Measurements from ENCODE around the gene HDAC4. TPM values are rescaled to one million over a fixed set of nuclear protein-coding genes. Genes with fewer than 3 reads are reported as not detected.
A peak's percentile ranks its signal among the peaks of the same experiment; 100 is the strongest.

Gene HDAC4
- total and polyA plus RNA-seq, 2 donors (not counting 1 experiment from before 2014, with no cell fraction given), result 13.5 to 46.0 TPM

DNA sequence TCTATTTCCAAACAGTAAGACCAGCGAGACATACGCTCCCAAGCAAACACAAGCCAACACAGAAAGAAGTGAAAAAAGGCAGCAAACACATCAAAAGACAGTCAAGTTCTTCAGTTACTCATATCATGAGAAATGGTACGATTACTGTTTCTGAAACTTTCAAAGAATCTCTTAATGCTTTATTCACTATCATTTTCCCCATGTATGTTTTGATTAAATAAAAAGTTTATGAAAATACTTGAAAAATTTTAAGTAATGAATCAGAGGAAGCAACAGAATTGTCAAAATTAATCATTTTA lies 114.9 kb downstream of the HDAC4 start:
- Histone ChIP-seq H2AFZ (ENCODE audit: insufficient read depth, low read depth, low read length, poor library complexity, severe bottlenecking) (no peak overlapping the region), H3K9ac (ENCODE audit: low read length) (peak overlapping the region; percentile 46), H3K4me2 (replicated peaks; ENCODE audit: low read depth, low read length, poor library complexity, severe bottlenecking) (no peak overlapping the region), H4K20me1 (ENCODE audit: control insufficient read depth, insufficient read depth, low read length, poor library complexity, severe bottlenecking) (peaks cover 49% of the 10 kb centered on the region), H3K27ac (ENCODE audit: low read length in 2 of 2) (no peak overlapping the region), H3K27me3 (replicated peaks in 1 of 4; ENCODE audit: control extremely low read depth in 1 of 4, control insufficient read depth in 3 of 4, insufficient read depth in 4 of 4, low read length in 3 of 4) (peaks cover 0 to 21% (median 0%) of the 10 kb centered on the region in 4 experiments), H3K4me3 (ENCODE audit: control extremely low read depth in 1 of 5, extremely low read depth in 1 of 5, insufficient read depth in 1 of 5, low read depth in 2 of 5, low read length in 4 of 5) (no peak overlapping the region), H3K4me1 (ENCODE audit: control insufficient read depth in 2 of 2, insufficient read depth in 2 of 2, low read length in 2 of 2) (peaks cover 23 to 24% of the 10 kb centered on the region in 2 donors), H3K9me3 (ENCODE audit: control extremely low read depth in 1 of 3, control insufficient read depth in 2 of 3, insufficient read depth in 1 of 3, low read length in 2 of 3) (peaks cover 0 to 5% (median 0%) of the 10 kb centered on the region in 3 donors), H3K79me2 (ENCODE audit: control insufficient read depth, insufficient read depth, low read length) (peaks cover 34% of the 10 kb centered on the region), H3K36me3 (replicated peaks in 1 of 2; ENCODE audit: control extremely low read depth in 1 of 2, control insufficient read depth in 1 of 2, extremely low read depth in 1 of 2, insufficient read depth in 2 of 2, low read length in 1 of 2) (no peaks in the 10 kb centered on the region)
- Mint-ChIP-seq H3K27ac (no peak overlapping the region), H3K4me3 (peak overlapping the region; percentile 78), H3K9me3 (ENCODE audit: insufficient read depth) (no peaks in the 10 kb centered on the region), H3K4me1 (peaks cover 36% of the 10 kb centered on the region), H3K27me3 (peaks cover 19% of the 10 kb centered on the region)
- intact Hi-C loops (cut with micrococcal nuclease), result no loop called here
- POLR2A ChIA-PET, result no interaction called here
- ATAC-seq (ENCODE audit: low read depth) (no peak), DNase-seq (no peak)
- no peak for TF ChIP-seq EZH2 (IDR thresholded peaks at IDR 0.05; ENCODE audit: borderline replicate concordance, insufficient read depth, low read depth, low read length, poor library complexity, severe bottlenecking)
- TF ChIP-seq, protein P1, sequence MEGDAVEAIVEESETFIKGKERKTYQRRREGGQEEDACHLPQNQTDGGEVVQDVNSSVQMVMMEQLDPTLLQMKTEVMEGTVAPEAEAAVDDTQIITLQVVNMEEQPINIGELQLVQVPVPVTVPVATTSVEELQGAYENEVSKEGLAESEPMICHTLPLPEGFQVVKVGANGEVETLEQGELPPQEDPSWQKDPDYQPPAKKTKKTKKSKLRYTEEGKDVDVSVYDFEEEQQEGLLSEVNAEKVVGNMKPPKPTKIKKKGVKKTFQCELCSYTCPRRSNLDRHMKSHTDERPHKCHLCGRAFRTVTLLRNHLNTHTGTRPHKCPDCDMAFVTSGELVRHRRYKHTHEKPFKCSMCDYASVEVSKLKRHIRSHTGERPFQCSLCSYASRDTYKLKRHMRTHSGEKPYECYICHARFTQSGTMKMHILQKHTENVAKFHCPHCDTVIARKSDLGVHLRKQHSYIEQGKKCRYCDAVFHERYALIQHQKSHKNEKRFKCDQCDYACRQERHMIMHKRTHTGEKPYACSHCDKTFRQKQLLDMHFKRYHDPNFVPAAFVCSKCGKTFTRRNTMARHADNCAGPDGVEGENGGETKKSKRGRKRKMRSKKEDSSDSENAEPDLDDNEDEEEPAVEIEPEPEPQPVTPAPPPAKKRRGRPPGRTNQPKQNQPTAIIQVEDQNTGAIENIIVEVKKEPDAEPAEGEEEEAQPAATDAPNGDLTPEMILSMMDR (IDR thresholded peaks at IDR 0.05), result no peak
- CTCF ChIA-PET, result interaction anchor here (1.4 to 1.9 kb wide), 2 partner anchors 18 to 84 kb away, joined by 3 to 9 read pairs; no protein-coding TSS in a partner anchor
- WGBS (ENCODE audit: insufficient coverage), result 88% methylated on average over 2 of the region's 3 CpGs

DNA sequence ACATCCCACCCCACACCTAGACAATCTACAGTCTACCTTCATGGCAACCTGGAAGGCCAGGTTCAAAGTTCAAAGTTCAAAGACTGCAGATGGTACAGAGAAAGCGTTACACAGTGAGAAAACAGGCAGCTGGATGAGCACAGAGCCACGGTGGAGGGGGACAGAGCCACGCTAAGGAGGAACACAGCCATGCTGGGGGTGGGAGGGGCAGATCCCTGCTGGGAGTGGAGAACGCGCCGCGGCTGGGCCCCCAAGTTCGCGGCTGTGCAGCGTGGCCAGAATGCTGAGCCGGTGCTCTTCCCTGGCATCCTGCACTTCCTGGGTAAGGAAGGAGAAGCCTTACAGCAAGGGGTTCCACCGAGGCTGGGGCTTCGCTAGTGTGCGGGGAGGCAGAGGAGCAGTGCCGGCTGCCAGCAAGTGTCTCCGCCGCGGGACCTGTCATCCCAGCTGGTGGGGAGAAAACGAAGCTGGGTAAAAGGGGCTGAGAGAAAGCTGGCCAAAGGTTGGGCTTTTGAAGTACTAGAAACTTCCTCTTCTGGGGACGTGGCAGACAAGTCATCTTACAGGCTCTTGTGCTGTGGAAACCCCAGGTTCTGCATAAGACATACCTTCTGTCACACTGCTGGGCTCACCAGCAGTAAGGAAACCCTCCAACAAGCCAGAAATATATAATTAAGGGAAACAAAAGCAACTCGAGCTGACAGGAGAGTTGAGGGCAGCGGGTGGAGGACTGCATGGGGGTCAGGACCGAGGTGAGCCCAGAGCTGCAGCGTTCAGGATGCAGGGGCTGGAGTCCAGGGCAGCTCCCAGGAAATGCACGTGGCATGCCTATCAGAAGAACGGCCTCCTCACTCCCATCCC lies 115.5 kb downstream of the HDAC4 start:
- H3K4me3 ChIP-seq (ENCODE audit: control extremely low read depth in 1 of 5, extremely low read depth in 1 of 5, insufficient read depth in 1 of 5, low read depth in 2 of 5, low read length in 4 of 5), result peak overlapping the region in 3 of 5 experiments; percentile 26 to 37 (median 35)

More for the DNA sequence above, 115.5 kb downstream of the HDAC4 start:
- Mint-ChIP-seq H3K4me1 (peaks cover 32% of the 10 kb centered on the region), H3K9me3 (ENCODE audit: insufficient read depth) (no peaks in the 10 kb centered on the region), H3K27me3 (peaks cover 19% of the 10 kb centered on the region), H3K27ac (no peak overlapping the region), H3K4me3 (peak overlapping the region; percentile 78)
- ATAC-seq (ENCODE audit: low read depth), result peak; percentile 85
- peaks cover 0 to 22% (median 1%) of the 10 kb centered on the region in 4 experiments for H3K27me3 ChIP-seq (replicated peaks in 1 of 4; ENCODE audit: control extremely low read depth in 1 of 4, control insufficient read depth in 3 of 4, insufficient read depth in 4 of 4, low read length in 3 of 4)
- no peak overlapping the region for H3K27ac ChIP-seq (ENCODE audit: low read length in 2 of 2)
- 20% methylated on average over 26 of the region's 26 CpGs for WGBS (ENCODE audit: insufficient coverage)
- no peak for TF ChIP-seq EZH2 (IDR thresholded peaks at IDR 0.05; ENCODE audit: borderline replicate concordance, insufficient read depth, low read depth, low read length, poor library complexity, severe bottlenecking)
- TF ChIP-seq, protein P1 (IDR thresholded peaks at IDR 0.05), result no peak
- CTCF ChIA-PET, result interaction anchor here (1.4 to 1.9 kb wide), 2 partner anchors 17 to 84 kb away, joined by 3 to 9 read pairs; no protein-coding TSS in a partner anchor
- H4K20me1 ChIP-seq (ENCODE audit: control insufficient read depth, insufficient read depth, low read length, poor library complexity, severe bottlenecking), result peaks cover 51% of the 10 kb centered on the region
- peaks cover 0 to under 1% (median 0%) of the 10 kb centered on the region in 3 donors for H3K9me3 ChIP-seq (ENCODE audit: control extremely low read depth in 1 of 3, control insufficient read depth in 2 of 3, insufficient read depth in 1 of 3, low read length in 2 of 3)
- peak overlapping the region; percentile 46 for H3K9ac ChIP-seq (ENCODE audit: low read length)
- peak overlapping the region; percentile 70 for H3K4me2 ChIP-seq (replicated peaks; ENCODE audit: low read depth, low read length, poor library complexity, severe bottlenecking)
- H3K79me2 ChIP-seq (ENCODE audit: control insufficient read depth, insufficient read depth, low read length), result peaks cover 31% of the 10 kb centered on the region
- H3K36me3 ChIP-seq (replicated peaks in 1 of 2; ENCODE audit: control extremely low read depth in 1 of 2, control insufficient read depth in 1 of 2, extremely low read depth in 1 of 2, insufficient read depth in 2 of 2, low read length in 1 of 2), result no peaks in the 10 kb centered on the region
- DNase-seq, result peak; percentile 67
- POLR2A ChIA-PET, result no interaction called here
- H2AFZ ChIP-seq (ENCODE audit: insufficient read depth, low read depth, low read length, poor library complexity, severe bottlenecking), result no peak overlapping the region
- H3K4me1 ChIP-seq (ENCODE audit: control insufficient read depth in 2 of 2, insufficient read depth in 2 of 2, low read length in 2 of 2), result peaks cover 23 to 24% of the 10 kb centered on the region in 2 donors
- intact Hi-C loops (cut with micrococcal nuclease), result no loop called here
